AG10803 (cell line): ENCODE data around the gene SNAI3.

Experiments used
- DNase-seq: peaks from one replicate; pipeline ENCODE4 v3.0.0; 2010; ENCODE audit warnings: low read depth
- H3K4me3 ChIP-seq: 2 replicates; pipeline ENCODE4 v1.5.1; 2011; ENCODE audit warnings: mild to moderate bottlenecking, low read length, control low read depth
- CTCF ChIP-seq: conservative IDR thresholded peaks from 2 replicates; pipeline ENCODE4 v1.5.1; 2011; ENCODE audit warnings: mild to moderate bottlenecking, low read length, control low read depth, inconsistent platforms

Gene SNAI3

DNA sequence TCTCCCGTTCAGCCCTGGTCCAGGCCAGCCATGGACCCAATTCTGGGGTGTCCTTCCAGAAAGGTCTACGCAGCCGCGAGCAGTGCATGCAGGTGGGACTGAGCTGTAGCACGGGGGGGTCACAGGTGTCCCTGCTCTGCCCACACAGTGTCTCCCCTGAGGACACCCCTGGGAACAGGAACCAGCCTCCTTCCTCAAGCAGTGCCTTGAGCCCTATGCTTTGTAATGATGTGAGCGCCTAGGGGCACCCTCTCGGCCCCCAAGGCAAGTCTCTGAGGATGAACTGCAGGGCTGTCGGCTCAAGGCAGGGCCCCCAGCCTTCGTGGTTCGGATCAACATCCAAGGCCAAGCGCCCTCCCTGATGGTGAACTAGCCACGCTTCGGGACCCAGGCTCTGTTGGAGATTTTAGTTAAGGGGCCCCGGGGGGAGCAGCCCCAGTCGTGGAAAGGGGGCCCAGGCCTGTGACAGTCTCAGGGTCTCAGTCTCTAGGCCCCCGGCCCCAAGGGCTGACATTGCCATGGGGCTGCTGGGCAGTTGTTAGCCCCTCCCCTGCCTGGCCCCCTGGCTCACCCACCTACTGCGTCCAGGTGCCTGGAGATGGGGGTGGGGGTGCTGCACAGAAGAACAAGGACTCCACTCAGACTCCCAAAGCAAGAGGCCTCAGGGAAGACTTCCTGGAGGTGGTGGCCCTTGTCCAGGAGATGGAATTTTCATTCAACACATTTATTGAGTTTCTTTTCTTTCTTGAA is 45.6 kb downstream of the SNAI3 start:
- no peak for DNase-seq
- H3K4me3 ChIP-seq = no peak overlapping the region
- no peak for TF ChIP-seq CTCF

GRCh38 chr16:88640039-88640495 is 46.2 kb downstream of the SNAI3 start:
- DNase-seq = no peak
- H3K4me3 ChIP-seq = no peak overlapping the region
- TF ChIP-seq CTCF = no peak

DNA sequence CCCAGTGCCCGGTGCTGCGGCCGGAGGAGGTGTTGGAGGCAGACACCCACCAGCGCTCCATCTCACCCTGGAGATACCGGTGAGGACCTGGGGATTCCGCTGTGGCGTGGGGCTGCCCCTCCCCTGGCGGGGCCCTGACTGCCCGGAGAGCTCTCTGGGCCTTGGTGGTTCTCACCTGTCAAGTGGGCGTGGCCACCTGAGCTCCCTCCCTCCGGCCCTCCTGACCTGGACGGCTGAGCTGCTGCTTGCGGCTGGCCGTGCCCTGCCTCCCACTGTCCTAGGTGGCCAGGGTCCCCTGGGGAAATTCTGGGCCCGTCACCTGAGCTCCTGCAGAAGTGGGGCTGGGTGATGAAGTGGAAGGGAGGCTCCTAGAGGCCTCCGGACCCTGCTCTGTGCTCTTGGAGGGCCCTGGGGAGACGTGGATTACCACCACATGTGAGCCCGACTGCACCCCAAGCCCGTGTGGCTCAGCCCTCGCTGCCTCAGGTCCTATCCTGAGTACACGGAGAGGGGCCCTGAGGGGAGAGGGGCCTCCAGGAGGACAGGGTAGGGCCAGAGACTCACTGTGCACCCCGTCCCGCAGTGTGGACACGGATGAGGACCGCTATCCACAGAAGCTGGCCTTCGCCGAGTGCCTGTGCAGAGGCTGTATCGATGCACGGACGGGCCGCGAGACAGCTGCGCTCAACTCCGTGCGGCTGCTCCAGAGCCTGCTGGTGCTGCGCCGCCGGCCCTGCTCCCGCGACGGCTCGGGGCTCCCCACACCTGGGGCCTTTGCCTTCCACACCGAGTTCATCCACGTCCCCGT is 46.9 kb downstream of the SNAI3 start:
- H3K4me3 ChIP-seq = no peak overlapping the region
- no peak for DNase-seq
- no peak for TF ChIP-seq CTCF

- TF ChIP-seq CTCF = no peak
Observed at GRCh38 chr16:88638323-88639230, 47.7 kb downstream of the SNAI3 start, which contains the start of gene IL17C. Gene IL17C (plus strand): TSS chr16:88638572. CDS start chr16:88638642, 70 bp downstream.

DNA sequence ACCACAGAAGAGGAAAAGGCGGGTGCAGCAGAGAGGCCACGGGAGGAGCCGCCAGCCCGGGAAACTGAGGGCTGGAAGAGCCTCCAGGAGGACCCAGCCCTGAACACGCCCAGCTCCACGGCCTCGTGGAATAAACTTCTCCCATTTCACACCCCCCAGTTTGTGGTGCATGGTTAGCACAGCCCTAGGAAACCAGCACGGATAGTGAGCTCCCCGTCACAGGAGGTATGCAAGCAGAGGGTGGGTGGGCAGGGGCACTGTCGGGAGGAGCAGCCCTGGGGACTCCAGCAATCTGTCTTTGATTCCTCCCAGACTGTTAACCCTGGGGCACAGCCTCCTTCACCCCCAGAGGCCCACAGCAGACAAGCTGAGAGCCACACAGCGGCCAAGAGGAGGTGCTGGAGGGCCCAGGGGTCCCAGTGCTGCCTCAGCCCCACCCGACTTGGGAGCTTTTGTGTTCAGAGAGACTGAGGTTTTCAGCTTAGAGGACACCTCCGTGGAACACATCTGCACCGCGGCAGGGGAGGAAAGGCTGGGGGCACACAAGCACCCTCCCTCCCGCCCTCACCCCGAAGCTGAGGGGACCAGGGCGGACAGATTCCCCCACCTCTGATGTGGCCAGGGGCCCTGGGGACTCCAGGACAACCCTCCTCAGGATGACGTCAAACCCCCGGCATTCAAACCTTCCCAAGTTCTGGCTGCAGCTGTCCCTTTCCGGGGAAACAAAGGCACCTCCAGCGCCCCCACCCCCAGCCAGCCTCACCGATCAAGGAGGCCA is 49.6 kb downstream of the SNAI3 start:
- H3K4me3 ChIP-seq = no peak overlapping the region
- no peak for TF ChIP-seq CTCF
- no peak for DNase-seq

More at GRCh38 chr16:88638323-88639230, 47.7 kb downstream of the SNAI3 start, which contains the start of gene IL17C:
- H3K4me3 ChIP-seq = no peak within 1 kb of the TSS
- DNase-seq = no peak

- no peak overlapping the region for H3K4me3 ChIP-seq
- TF ChIP-seq CTCF = no peak
- no peak for DNase-seq
Observed at GRCh38 chr16:88635671-88636319, 50.5 kb downstream of the SNAI3 start.
